Mucosa of stomach (tissue), 1 donor: ENCODE data around the gene ITGA3.

Experiments used
- H3K27me3 ChIP-seq: one replicate; pipeline ENCODE4 v1.7.0; 2013; ENCODE audit warnings: mild to moderate bottlenecking, low read length; ENCODE audit not compliant: control insufficient read depth, insufficient read depth
- H3K36me3 ChIP-seq: one replicate; pipeline ENCODE4 v1.7.0; 2013; ENCODE audit warnings: low read length; ENCODE audit not compliant: control insufficient read depth, insufficient read depth
- H3K4me1 ChIP-seq: one replicate; pipeline ENCODE4 v1.7.0; 2013; ENCODE audit warnings: mild to moderate bottlenecking, low read length; ENCODE audit not compliant: control insufficient read depth, insufficient read depth
- H3K4me3 ChIP-seq: one replicate; pipeline ENCODE4 v1.7.0; 2013; ENCODE audit warnings: low read length
- H3K9ac ChIP-seq: one replicate; pipeline ENCODE4 v1.7.0; 2013; ENCODE audit warnings: mild to moderate bottlenecking, low read length, moderate library complexity
- H3K9me3 ChIP-seq: one replicate; pipeline ENCODE4 v1.7.0; 2013; ENCODE audit warnings: mild to moderate bottlenecking, low read length, moderate library complexity; ENCODE audit not compliant: control insufficient read depth
- donor health status: Pancreatic carcinoma.

Gene ITGA3

DNA sequence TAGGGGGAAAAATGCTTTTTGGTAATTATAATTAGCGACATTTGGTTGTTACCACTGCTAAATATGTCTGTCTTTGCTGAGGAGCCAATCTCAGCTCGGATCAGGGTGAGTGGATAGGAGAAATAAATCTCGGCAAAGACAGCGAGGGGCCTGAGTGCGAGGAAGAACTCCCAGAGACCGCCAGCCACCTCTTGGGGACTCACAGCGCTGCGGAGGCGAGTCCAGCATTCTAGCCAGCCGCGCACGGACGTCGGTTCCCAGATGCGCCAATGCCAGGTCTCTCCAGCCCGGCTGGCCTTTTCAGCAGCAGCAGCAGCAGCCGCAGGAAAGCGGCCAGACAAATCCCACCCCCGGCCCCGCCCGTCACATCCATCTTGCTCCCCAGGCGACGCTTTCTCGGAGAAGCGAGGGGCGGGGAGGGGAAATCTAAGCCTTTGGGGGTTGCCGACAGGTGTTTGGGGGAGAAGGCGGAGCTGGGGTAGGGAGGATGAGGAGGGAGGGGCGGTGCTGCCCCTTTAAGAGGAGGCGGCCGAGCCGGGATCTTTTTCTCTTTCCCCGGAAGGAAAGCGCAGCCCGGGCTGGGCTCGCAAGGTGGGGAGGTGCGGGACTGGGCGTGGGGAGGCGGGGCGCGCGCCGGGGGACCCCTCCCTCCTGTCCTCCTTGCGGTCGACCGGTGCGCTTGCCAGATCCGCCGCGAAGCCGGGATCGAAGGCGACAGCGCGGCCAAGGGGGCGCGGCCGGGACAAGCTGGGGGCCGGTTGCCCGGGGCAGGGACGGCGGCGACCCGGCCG lies at the start of gene ITGA3:
ITGA3 (plus strand) TSS at position 685 of the 791 bp plus-strand sequence. CDS start 330 bp downstream, outside the sequence.
- Histone ChIP-seq H3K4me1 (peaks cover 84% of the 10 kb centered on the region), H3K27me3 (no peaks in the 10 kb centered on the region), H3K36me3 (no peaks in the 10 kb centered on the region), H3K9ac (peak within 1 kb of the TSS; percentile 79), H3K4me3 (peak within 1 kb of the TSS; percentile 80), H3K9me3 (no peaks in the 10 kb centered on the region)

GRCh38 chr17:50009282-50009681 lies 46.6 kb upstream of the ITGA3 start:
- Histone ChIP-seq H3K9ac (no peak overlapping the region), H3K9me3 (no peaks in the 10 kb centered on the region)

DNA sequence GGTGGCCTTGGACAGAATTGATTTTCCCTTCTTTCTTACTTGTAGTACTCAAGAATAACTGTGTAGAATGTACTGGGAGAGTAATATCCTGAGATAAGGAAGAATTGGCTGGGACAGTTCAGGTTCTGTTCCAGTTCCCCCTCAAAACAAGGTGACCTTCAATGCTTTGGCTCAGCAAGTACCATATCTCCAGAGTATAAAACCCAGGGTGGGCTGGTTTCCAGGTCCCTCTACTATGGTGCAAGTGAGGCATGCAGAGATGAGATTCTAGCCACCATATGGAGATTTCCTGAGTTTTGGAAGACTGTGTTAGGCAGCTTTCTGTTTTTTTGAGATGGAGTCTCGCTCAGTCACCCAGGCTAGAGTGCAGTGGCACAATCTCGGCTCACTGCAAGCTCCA lies 42.8 kb upstream of the ITGA3 start:
- Histone ChIP-seq H3K9ac (no peak overlapping the region), H3K4me3 (no peak overlapping the region), H3K9me3 (no peaks in the 10 kb centered on the region)

More at GRCh38 chr17:50009282-50009681, 46.6 kb upstream of the ITGA3 start:
- H3K4me3 ChIP-seq, result no peak overlapping the region
- peaks cover 3% of the 10 kb centered on the region for H3K27me3 ChIP-seq
- no peaks in the 10 kb centered on the region for H3K36me3 ChIP-seq
- H3K4me1 ChIP-seq, result no peaks in the 10 kb centered on the region

GRCh38 chr17:50014471-50015088 lies 41.3 kb upstream of the ITGA3 start:
- Histone ChIP-seq H3K36me3 (no peaks in the 10 kb centered on the region), H3K27me3 (no peaks in the 10 kb centered on the region)

More for the DNA sequence above, 42.8 kb upstream of the ITGA3 start:
- H3K27me3 ChIP-seq, result no peaks in the 10 kb centered on the region
- no peaks in the 10 kb centered on the region for H3K36me3 ChIP-seq
- H3K4me1 ChIP-seq, result no peaks in the 10 kb centered on the region

GRCh38 chr17:50015146-50015545 lies 40.8 kb upstream of the ITGA3 start:
- no peaks in the 10 kb centered on the region for H3K4me1 ChIP-seq
- no peak overlapping the region for H3K4me3 ChIP-seq
- H3K9me3 ChIP-seq, result no peaks in the 10 kb centered on the region
- no peaks in the 10 kb centered on the region for H3K36me3 ChIP-seq
- no peaks in the 10 kb centered on the region for H3K27me3 ChIP-seq
- no peak overlapping the region for H3K9ac ChIP-seq

More at GRCh38 chr17:50014471-50015088, 41.3 kb upstream of the ITGA3 start:
- H3K4me3 ChIP-seq, result no peak overlapping the region
- H3K4me1 ChIP-seq, result no peaks in the 10 kb centered on the region
- H3K9ac ChIP-seq, result no peak overlapping the region
- H3K9me3 ChIP-seq, result no peaks in the 10 kb centered on the region

- H3K36me3 ChIP-seq, result no peaks in the 10 kb centered on the region
- no peaks in the 10 kb centered on the region for H3K27me3 ChIP-seq
- H3K4me3 ChIP-seq, result no peak overlapping the region
- no peak overlapping the region for H3K9ac ChIP-seq
- H3K9me3 ChIP-seq, result no peaks in the 10 kb centered on the region
- no peaks in the 10 kb centered on the region for H3K4me1 ChIP-seq
Measured at GRCh38 chr17:50018909-50019308, 37.0 kb upstream of the ITGA3 start.

DNA sequence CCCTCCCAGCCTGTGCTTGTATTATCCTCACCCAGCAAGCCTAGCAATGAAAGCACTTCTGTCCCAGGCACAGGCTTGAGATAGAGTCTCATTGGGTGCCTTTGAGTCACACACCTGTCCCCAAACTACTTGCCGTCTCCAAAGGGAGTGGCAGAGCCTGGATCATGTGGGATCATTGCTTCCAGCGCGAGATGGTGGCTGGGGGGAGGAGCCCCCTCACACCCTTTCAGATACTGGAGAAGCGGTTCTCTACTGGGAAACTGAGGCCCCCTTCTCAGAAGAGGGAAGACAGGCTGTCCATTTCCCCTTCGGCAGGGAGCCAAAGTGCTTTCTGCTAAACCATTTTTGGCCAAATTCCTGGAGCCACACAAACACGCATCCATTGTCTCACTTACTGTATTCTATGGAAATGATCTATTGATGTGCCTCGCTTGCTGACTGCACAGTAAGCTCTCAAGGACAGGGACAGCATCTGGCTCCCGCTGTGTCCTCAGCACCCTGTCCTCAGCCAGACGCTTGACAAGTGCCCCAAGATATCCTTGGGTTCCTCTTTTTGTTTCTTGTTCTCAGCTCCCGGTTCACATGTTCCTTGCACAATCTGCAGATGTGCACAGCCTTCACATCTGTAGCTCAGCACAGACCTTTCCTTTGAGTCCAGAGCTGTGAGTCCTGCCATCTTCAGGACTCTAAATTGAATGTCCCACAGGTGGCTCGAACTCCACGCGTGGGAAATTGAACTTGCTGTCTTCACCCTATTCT lies 34.9 kb upstream of the ITGA3 start:
- Histone ChIP-seq H3K9ac (no peak overlapping the region), H3K9me3 (no peaks in the 10 kb centered on the region), H3K27me3 (no peaks in the 10 kb centered on the region), H3K36me3 (no peaks in the 10 kb centered on the region), H3K4me1 (no peaks in the 10 kb centered on the region), H3K4me3 (no peak overlapping the region)

- no peak overlapping the region for H3K9ac ChIP-seq
- H3K4me1 ChIP-seq, result no peaks in the 10 kb centered on the region
- no peaks in the 10 kb centered on the region for H3K27me3 ChIP-seq
- no peak overlapping the region for H3K4me3 ChIP-seq
- no peaks in the 10 kb centered on the region for H3K9me3 ChIP-seq
- no peaks in the 10 kb centered on the region for H3K36me3 ChIP-seq
Measured at GRCh38 chr17:50021681-50022370, 34.1 kb upstream of the ITGA3 start.

DNA sequence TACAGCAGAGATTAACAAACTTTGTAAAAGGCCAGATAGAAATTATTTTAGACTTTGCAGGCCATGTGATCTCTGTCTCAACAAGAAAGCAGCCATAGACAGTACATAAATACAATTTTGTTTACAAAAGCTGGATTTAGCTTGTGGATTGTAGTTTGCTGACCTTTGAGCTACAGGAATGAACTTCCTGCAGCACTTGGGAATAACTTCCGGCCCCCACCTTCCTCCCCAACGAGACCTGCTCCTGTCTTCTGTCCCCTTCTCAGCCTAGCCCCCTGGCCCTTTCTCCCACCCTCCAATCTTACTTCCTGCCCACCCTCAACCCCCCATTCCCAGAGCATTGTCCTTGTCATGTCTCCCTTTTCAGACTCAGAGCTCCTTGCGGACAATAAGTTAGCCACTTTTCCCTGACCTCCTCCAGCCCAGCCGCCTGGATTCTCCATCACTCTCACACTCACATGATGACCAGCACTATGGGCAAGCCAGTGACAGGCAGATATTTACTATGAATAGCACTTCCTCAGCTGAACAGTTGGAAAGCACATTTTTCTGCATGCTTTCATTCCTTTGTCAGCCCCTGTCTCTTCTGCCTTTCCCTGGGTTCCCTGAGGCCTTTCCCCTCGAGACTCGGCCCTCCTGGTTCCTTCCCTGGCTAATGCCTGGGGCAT lies 33.3 kb upstream of the ITGA3 start:
- Histone ChIP-seq H3K27me3 (no peaks in the 10 kb centered on the region), H3K4me3 (no peak overlapping the region), H3K4me1 (peaks cover 7% of the 10 kb centered on the region), H3K9ac (no peak overlapping the region), H3K36me3 (no peaks in the 10 kb centered on the region), H3K9me3 (no peaks in the 10 kb centered on the region)

DNA sequence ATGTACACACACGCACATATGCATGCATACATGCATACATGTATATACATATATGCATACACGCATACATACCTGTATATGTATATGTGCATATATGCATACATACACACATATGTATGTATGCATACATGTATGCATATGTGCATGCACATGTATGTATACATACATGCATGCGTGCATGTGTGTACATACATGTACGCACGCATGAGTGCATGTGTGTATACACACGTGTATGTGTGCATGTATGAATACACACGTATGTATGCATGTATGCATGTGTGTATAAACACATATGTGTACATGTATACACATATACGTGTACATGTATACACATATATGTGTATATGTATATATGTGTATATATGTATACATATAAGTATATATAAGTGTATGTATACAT lies 32.4 kb upstream of the ITGA3 start:
- no peak overlapping the region for H3K9ac ChIP-seq
- no peaks in the 10 kb centered on the region for H3K27me3 ChIP-seq
- H3K9me3 ChIP-seq, result no peaks in the 10 kb centered on the region
- H3K36me3 ChIP-seq, result no peaks in the 10 kb centered on the region
- peaks cover 13% of the 10 kb centered on the region for H3K4me1 ChIP-seq
- H3K4me3 ChIP-seq, result no peak overlapping the region

DNA sequence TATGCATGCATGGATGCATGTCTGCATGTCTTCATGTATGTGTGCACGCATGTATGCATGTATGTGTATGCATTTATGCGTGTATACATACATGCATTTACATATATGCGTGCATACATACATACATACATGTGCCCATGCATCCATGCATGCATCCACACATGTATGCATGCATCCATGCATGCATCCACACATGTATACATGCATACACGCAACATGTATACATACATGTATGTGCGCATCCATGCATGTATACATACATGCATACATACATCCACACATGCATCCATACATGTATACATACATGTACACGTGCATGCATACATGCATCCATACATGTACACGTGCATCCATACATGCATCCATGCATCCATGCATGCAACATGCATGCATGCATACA lies 31.1 kb upstream of the ITGA3 start:
- no peaks in the 10 kb centered on the region for H3K27me3 ChIP-seq
- H3K4me3 ChIP-seq, result no peak overlapping the region
- no peaks in the 10 kb centered on the region for H3K36me3 ChIP-seq
- H3K9me3 ChIP-seq, result no peaks in the 10 kb centered on the region
- no peak overlapping the region for H3K9ac ChIP-seq
- peaks cover 13% of the 10 kb centered on the region for H3K4me1 ChIP-seq
